ENCODE measurements around the gene CELSR2. TPM values are rescaled to one million over a fixed set of nuclear protein-coding genes. Genes with fewer than 3 reads are reported as not detected.

CELSR2 gene
- total and polyA plus RNA-seq, 2 donors (not counting 1 experiment from before 2014, with no cell fraction given), result 0.57 to 2.7 TPM

GRCh38 chr1:109299558-109300343, 50.4 kb downstream of the CELSR2 start:
- no peaks in the 10 kb centered on the region for H3K36me3 ChIP-seq (replicated peaks in 1 of 2; ENCODE audit: control extremely low read depth in 1 of 2, control insufficient read depth in 1 of 2, extremely low read depth in 1 of 2, insufficient read depth in 2 of 2, low read length in 1 of 2)
- ATAC-seq (ENCODE audit: low read depth) (no peak), DNase-seq (no peak)
- 93% methylated on average over 20 of the region's 20 CpGs for WGBS (ENCODE audit: insufficient coverage)
- TF ChIP-seq EZH2 (IDR thresholded peaks at IDR 0.05; ENCODE audit: borderline replicate concordance, insufficient read depth, low read depth, low read length, poor library complexity, severe bottlenecking) (no peak), CTCF (IDR thresholded peaks at IDR 0.05) (no peak)
- ChIA-PET POLR2A (no interaction called here), CTCF (no interaction called here)
- peaks cover 0 to 40% (median 12%) of the 10 kb centered on the region in 4 experiments for H3K27me3 ChIP-seq (replicated peaks in 1 of 4; ENCODE audit: control extremely low read depth in 1 of 4, control insufficient read depth in 3 of 4, insufficient read depth in 4 of 4, low read length in 3 of 4)
- peaks cover 15% of the 10 kb centered on the region for H3K27me3 Mint-ChIP-seq
- peaks cover 10% of the 10 kb centered on the region for H3K4me1 Mint-ChIP-seq
- H3K4me2 ChIP-seq (replicated peaks; ENCODE audit: low read depth, low read length, poor library complexity, severe bottlenecking), result no peak overlapping the region
- no peak overlapping the region for H2AFZ ChIP-seq (ENCODE audit: insufficient read depth, low read depth, low read length, poor library complexity, severe bottlenecking)
- H3K27ac Mint-ChIP-seq, result no peak overlapping the region
- H3K4me1 ChIP-seq (ENCODE audit: control insufficient read depth in 2 of 2, insufficient read depth in 2 of 2, low read length in 2 of 2), result peaks cover 11 to 14% of the 10 kb centered on the region in 2 donors
- H4K20me1 ChIP-seq (ENCODE audit: control insufficient read depth, insufficient read depth, low read length, poor library complexity, severe bottlenecking), result no peaks in the 10 kb centered on the region
- intact Hi-C loops (cut with micrococcal nuclease), result no loop called here
- H3K9me3 ChIP-seq (ENCODE audit: control extremely low read depth in 1 of 3, control insufficient read depth in 2 of 3, insufficient read depth in 1 of 3, low read length in 2 of 3), result peaks cover 0 to 3% (median 0%) of the 10 kb centered on the region in 3 donors
- no peak overlapping the region for H3K4me3 ChIP-seq (ENCODE audit: control extremely low read depth in 1 of 5, extremely low read depth in 1 of 5, insufficient read depth in 1 of 5, low read depth in 2 of 5, low read length in 4 of 5)
- no peak overlapping the region for H3K4me3 Mint-ChIP-seq
- H3K9ac ChIP-seq (ENCODE audit: low read length), result no peak overlapping the region
- H3K27ac ChIP-seq (ENCODE audit: low read length in 2 of 2), result no peak overlapping the region
- H3K9me3 Mint-ChIP-seq (ENCODE audit: insufficient read depth), result no peaks in the 10 kb centered on the region
- no peaks in the 10 kb centered on the region for H3K79me2 ChIP-seq (ENCODE audit: control insufficient read depth, insufficient read depth, low read length)

GRCh38 chr1:109300650-109301151, 51.4 kb downstream of the CELSR2 start:
- intact Hi-C loops (cut with micrococcal nuclease), result no loop called here
- Mint-ChIP-seq H3K27me3 (peaks cover 15% of the 10 kb centered on the region), H3K4me3 (no peak overlapping the region), H3K27ac (no peak overlapping the region), H3K9me3 (ENCODE audit: insufficient read depth) (no peaks in the 10 kb centered on the region), H3K4me1 (peaks cover under 1% of the 10 kb centered on the region)
- 73% methylated on average over 13 of the region's 16 CpGs for WGBS (ENCODE audit: insufficient coverage)
- Histone ChIP-seq H3K27me3 (replicated peaks in 1 of 4; ENCODE audit: control extremely low read depth in 1 of 4, control insufficient read depth in 3 of 4, insufficient read depth in 4 of 4, low read length in 3 of 4) (peaks cover 0 to 45% (median 12%) of the 10 kb centered on the region in 4 experiments), H2AFZ (ENCODE audit: insufficient read depth, low read depth, low read length, poor library complexity, severe bottlenecking) (no peak overlapping the region), H4K20me1 (ENCODE audit: control insufficient read depth, insufficient read depth, low read length, poor library complexity, severe bottlenecking) (no peaks in the 10 kb centered on the region), H3K4me3 (ENCODE audit: control extremely low read depth in 1 of 5, extremely low read depth in 1 of 5, insufficient read depth in 1 of 5, low read depth in 2 of 5, low read length in 4 of 5) (no peak overlapping the region), H3K9me3 (ENCODE audit: control extremely low read depth in 1 of 3, control insufficient read depth in 2 of 3, insufficient read depth in 1 of 3, low read length in 2 of 3) (peaks cover 0 to 3% (median 0%) of the 10 kb centered on the region in 3 donors), H3K79me2 (ENCODE audit: control insufficient read depth, insufficient read depth, low read length) (no peaks in the 10 kb centered on the region), H3K4me1 (ENCODE audit: control insufficient read depth in 2 of 2, insufficient read depth in 2 of 2, low read length in 2 of 2) (peaks cover 1 to 5% of the 10 kb centered on the region in 2 donors), H3K9ac (ENCODE audit: low read length) (no peak overlapping the region), H3K36me3 (replicated peaks in 1 of 2; ENCODE audit: control extremely low read depth in 1 of 2, control insufficient read depth in 1 of 2, extremely low read depth in 1 of 2, insufficient read depth in 2 of 2, low read length in 1 of 2) (no peaks in the 10 kb centered on the region), H3K27ac (ENCODE audit: low read length in 2 of 2) (no peak overlapping the region), H3K4me2 (replicated peaks; ENCODE audit: low read depth, low read length, poor library complexity, severe bottlenecking) (no peak overlapping the region)
- ATAC-seq (ENCODE audit: low read depth) (no peak), DNase-seq (no peak)
- ChIA-PET POLR2A (no interaction called here), CTCF (no interaction called here)
- TF ChIP-seq EZH2 (IDR thresholded peaks at IDR 0.05; ENCODE audit: borderline replicate concordance, insufficient read depth, low read depth, low read length, poor library complexity, severe bottlenecking) (no peak), CTCF (IDR thresholded peaks at IDR 0.05) (no peak)

All from B cell (primary cell).